Stimulated activated CD8-positive, alpha-beta memory T cell treated with anti-CD3 and anti-CD28 coated beads, Interleukin-2, amount 100 ng/mL, for 48 hours (primary cell): ENCODE data around the gene RNF130.

ENCODE experiments used
- DNase-seq, 2 donors: peaks; one replicate each; pipeline ENCODE4 v3.0.0-alpha.2; 2020; ENCODE audit warnings: low read depth in 2 of 2

RNF130 gene

GRCh38 chr5:180071531-180072255 lies at the start of gene RNF130:
Gene RNF130, minus strand, starts transcription at chr5:180071759. Its CDS starts 57 bp downstream, at chr5:180071702.
- peak; percentile 84 to 91 for DNase-seq

GRCh38 chr5:180120237-180121101 lies 48.9 kb upstream of the RNF130 start:
- no peak for DNase-seq

GRCh38 chr5:180119903-180120236 lies 48.3 kb upstream of the RNF130 start:
- DNase-seq: no peak

- DNase-seq: no peak
Measured at GRCh38 chr5:180119031-180119902, 47.7 kb upstream of the RNF130 start.

- DNase-seq: no peak
Measured at GRCh38 chr5:180118391-180118791, 46.8 kb upstream of the RNF130 start.

- DNase-seq: no peak
Measured at GRCh38 chr5:180117000-180117725, 45.6 kb upstream of the RNF130 start.

GRCh38 chr5:180116077-180116999 lies 44.8 kb upstream of the RNF130 start:
- DNase-seq: no peak

GRCh38 chr5:180115326-180116076 lies 43.9 kb upstream of the RNF130 start:
- no peak for DNase-seq

GRCh38 chr5:180114304-180115003 lies 42.9 kb upstream of the RNF130 start:
- DNase-seq: no peak

GRCh38 chr5:180113660-180114303 lies 42.2 kb upstream of the RNF130 start:
- DNase-seq: no peak

GRCh38 chr5:180112181-180112861 lies 40.8 kb upstream of the RNF130 start:
- DNase-seq: no peak

- no peak for DNase-seq
Measured at GRCh38 chr5:180111273-180112002, 39.9 kb upstream of the RNF130 start.

- no peak for DNase-seq
Measured at GRCh38 chr5:180109920-180110319, 38.4 kb upstream of the RNF130 start.

- DNase-seq: no peak
Measured at GRCh38 chr5:180107005-180107404, 35.4 kb upstream of the RNF130 start.

GRCh38 chr5:180105827-180106312 lies 34.3 kb upstream of the RNF130 start:
- no peak for DNase-seq

GRCh38 chr5:180104168-180104530 lies 32.6 kb upstream of the RNF130 start:
- no peak for DNase-seq
